Endothelial cell of umbilical vein (primary cell): ENCODE data around the gene C9orf153. TPM values are rescaled to one million over a fixed set of nuclear protein-coding genes. Genes with fewer than 3 reads are reported as not detected.

Source experiments
- BruUV-seq: library from RNA; stranded (reverse); fragments of 400-500 nt; replicated peaks from 2 replicates; lab custom pipeline; 2021; lab: Mats Ljungman, UMichigan
- CTCF ChIA-PET: fragments of 300-600, 350-600 bp; sonication (Branson Sonifier 250); formaldehyde crosslinking; loops from one replicate; lab custom pipeline; 2021; ENCODE audit warnings: antibody characterized with exemption, inconsistent platforms; lab: Charles Lee
- POLR2A ChIA-PET: fragments of 300-600, 350-600 bp; sonication (Branson Sonifier 250); formaldehyde crosslinking; loops from one replicate; lab custom pipeline; 2021; ENCODE audit warnings: antibody characterized with exemption, inconsistent platforms; lab: Charles Lee
- DNase-seq: peaks from one replicate; pipeline ENCODE4 v3.0.0-alpha.2; 2011; ENCODE audit warnings: low read depth, low spot score
- FAIRE-seq: peaks from 2 replicates; lab custom pipeline; 2011; peaks lifted over from hg19 to GRCh38; lab: Jason Lieb, UNC
- H2AFZ ChIP-seq: 2 replicates; pipeline ENCODE4 v1.6.0; 2012; ENCODE audit warnings: low read depth, low read length, control low read depth, inconsistent platforms
- H3K27ac ChIP-seq: 2 replicates; pipeline ENCODE4 v1.5.1; 2011; ENCODE audit warnings: low read depth, mild to moderate bottlenecking, control low read depth, low read length, moderate library complexity; ENCODE audit not compliant: insufficient read depth
- H3K27me3 ChIP-seq, 2 experiments: 2 replicates each; pipeline versions ENCODE4 v1.6.0 to v1.6.1; 2011; ENCODE audit warnings: low read length in 2 of 2, mixed read lengths in 1 of 2; ENCODE audit not compliant: control insufficient read depth in 2 of 2, insufficient read depth in 2 of 2
- H3K36me3 ChIP-seq, 2 experiments: 2 replicates in 1 of 2; 3 replicates in 1 of 2; pipeline ENCODE4 v1.5.1; 2011; ENCODE audit warnings: low read length in 2 of 2, mild to moderate bottlenecking in 1 of 2, moderate library complexity in 1 of 2; ENCODE audit not compliant: control insufficient read depth in 2 of 2, insufficient read depth in 2 of 2; ENCODE audit errors: extremely low read depth in 1 of 2
- H3K4me1 ChIP-seq: 3 replicates; pipeline ENCODE4 v1.5.1; 2011; ENCODE audit warnings: mild to moderate bottlenecking, low read length; ENCODE audit not compliant: control insufficient read depth, insufficient read depth; ENCODE audit errors: extremely low read depth
- H3K4me2 ChIP-seq: 2 replicates; pipeline ENCODE4 v1.6.1; 2011; ENCODE audit warnings: low read length, control low read depth, mixed read lengths; ENCODE audit not compliant: insufficient read depth
- H3K4me3 ChIP-seq, 3 experiments: fragments of 200-600 bp in 1 of 3; sonication (generic), shearing (Covaris generic) in 1 of 3; replicated peaks in 1 of 3; 2 replicates each; pipeline ENCODE4 v1.5.1; 2011 to 2016; ENCODE audit warnings: control low read depth in 3 of 3, low read length in 3 of 3, mild to moderate bottlenecking in 2 of 3, inconsistent platforms in 1 of 3, low read depth in 1 of 3, moderate library complexity in 1 of 3; ENCODE audit not compliant: insufficient read depth in 1 of 3
- H3K79me2 ChIP-seq: 2 replicates; pipeline ENCODE4 v1.6.0; 2012; ENCODE audit warnings: low read length, inconsistent platforms; ENCODE audit not compliant: control insufficient read depth, insufficient read depth
- H3K9ac ChIP-seq: replicated peaks from 2 replicates; pipeline ENCODE3; 2011; ENCODE audit warnings: low read length, control low read depth; ENCODE audit not compliant: insufficient read depth; ENCODE audit errors: extremely low read depth
- H3K9me1 ChIP-seq: replicated peaks from 3 replicates; pipeline ENCODE4 v1.6.0; 2011; ENCODE audit warnings: mild to moderate bottlenecking, low read length; ENCODE audit not compliant: control insufficient read depth, insufficient read depth; ENCODE audit errors: extremely low read depth
- H3K9me3 ChIP-seq: replicated peaks from 2 replicates; pipeline ENCODE4 v1.5.1; 2012; ENCODE audit warnings: low read length, inconsistent platforms; ENCODE audit not compliant: control insufficient read depth, insufficient read depth
- H4K20me1 ChIP-seq: replicated peaks from 2 replicates; pipeline ENCODE3; 2011; ENCODE audit warnings: mild to moderate bottlenecking, low read length; ENCODE audit not compliant: control insufficient read depth, insufficient read depth; ENCODE audit errors: extremely low read depth
- EZH2 ChIP-seq: IDR thresholded peaks from 2 replicates; pipeline ENCODE4 v1.6.1; 2012; ENCODE audit warnings: borderline replicate concordance, low read depth, mild to moderate bottlenecking, moderate library complexity, low read length, inconsistent platforms; ENCODE audit not compliant: severe bottlenecking
- FOS ChIP-seq: IDR thresholded peaks from 2 replicates; pipeline ENCODE4 v1.6.1; 2011; ENCODE audit warnings: mild to moderate bottlenecking, low read length, moderate library complexity, borderline replicate concordance; ENCODE audit not compliant: insufficient read depth
- GATA2 ChIP-seq: IDR thresholded peaks from 2 replicates; pipeline ENCODE4 v1.7.0; 2011; ENCODE audit warnings: low read depth, mild to moderate bottlenecking, moderate library complexity, mixed read lengths, low read length; ENCODE audit not compliant: insufficient read length, insufficient read depth
- JUN ChIP-seq: IDR thresholded peaks from 2 replicates; pipeline ENCODE4 v1.6.1; 2011; ENCODE audit warnings: borderline replicate concordance, low read depth; ENCODE audit not compliant: insufficient read length, insufficient read depth
- MYC ChIP-seq: IDR thresholded peaks from one replicate; pipeline ENCODE4 v1.6.1; 2011; ENCODE audit warnings: mild to moderate bottlenecking, low read depth, low read length
- POLR2A ChIP-seq: IDR thresholded peaks from 2 replicates; pipeline ENCODE4 v1.6.1; 2012; ENCODE audit warnings: low read depth, mild to moderate bottlenecking, control low read depth, low read length
- POLR2AphosphoS5 ChIP-seq: IDR thresholded peaks from 2 replicates; pipeline ENCODE4 v1.6.1; 2012; ENCODE audit warnings: low read depth, mild to moderate bottlenecking, control low read depth, low read length, moderate library complexity; ENCODE audit not compliant: insufficient read depth
- dilution Hi-C: fragments of 300-500 bp; cut with MboI; formaldehyde crosslinking; loops from one replicate; pipeline ENCODE4 v1.15.0; 2019; ENCODE audit warnings: low sequenced_read_pairs; ENCODE audit not compliant: extremely low pct_ligation_motif_present
- intact Hi-C: fragments of 100-400 bp; cut with micrococcal nuclease; formaldehyde crosslinking; loops from one replicate; pipeline ENCODE4 v1.10.0; 2022
- polyA plus RNA-seq, 4 experiments: library from polyadenylated mRNA; depleted of rRNA in 3 of 4; stranded (reverse) in 3 of 4; unstranded in 1 of 4; fragments of >200 nt; gene quantifications; 2 replicates each; pipeline versions ENCODE4 v1.2.1 to v1.2.3, GENCODE V29; 2011 to 2012; ENCODE audit warnings: missing spikeins in 1 of 4
- total RNA-seq: library from RNA; stranded (reverse); gene quantifications from 2 replicates; pipeline ENCODE4 v1.2.3, GENCODE V29; 2021
- TF ChIP-seq, protein P1 (sequence below): IDR thresholded peaks from 2 replicates; pipeline ENCODE4 v1.6.1; 2011; ENCODE audit not compliant: insufficient read depth, insufficient read length
- TF ChIP-seq, protein P2 (sequence below), 2 donors: IDR thresholded peaks; 1 replicate in 1 of 2; 2 replicates in 1 of 2; pipeline ENCODE4 v1.5.1; 2011; ENCODE audit warnings: low read length in 2 of 2, mild to moderate bottlenecking in 2 of 2, moderate library complexity in 2 of 2, control low read depth in 1 of 2, inconsistent platforms in 1 of 2, low read depth in 1 of 2; ENCODE audit not compliant: insufficient read depth in 1 of 2; ENCODE audit errors: extremely low read depth in 1 of 2

C9orf153 gene
- total and polyA plus RNA-seq, 2 donors (not counting 3 experiments of a cell fraction or from before 2014, with no cell fraction given): 0.66 TPM; not detected in 1

DNA sequence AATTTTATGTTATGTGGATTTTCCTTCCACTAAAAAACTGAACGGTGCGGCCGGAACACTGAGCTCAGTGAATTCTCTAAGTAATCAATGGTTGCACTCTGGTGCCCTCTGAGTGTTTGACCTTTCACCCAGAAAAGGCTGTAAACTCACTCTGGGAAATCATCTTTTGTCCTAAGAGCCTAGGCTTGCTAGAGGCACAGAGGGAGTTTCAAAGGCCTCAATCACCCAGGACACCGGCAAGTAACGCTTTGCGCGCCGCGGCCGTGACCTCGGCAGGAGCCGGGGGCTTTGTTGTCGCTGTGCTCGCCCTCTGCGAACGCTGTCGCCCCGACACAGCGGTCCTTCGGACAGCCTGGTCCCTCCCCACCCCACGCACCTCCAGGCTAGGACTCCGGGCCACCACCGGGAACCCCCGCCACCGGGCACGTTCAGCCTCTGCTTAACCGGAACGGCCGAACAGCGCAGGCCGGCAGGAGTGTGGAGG, 22.2 kb upstream of the C9orf153 start:
- H2AFZ ChIP-seq: peak overlapping the region; percentile 78
- dilution Hi-C loops (no loop called here), intact Hi-C loops (loop anchor here (1.0 to 5.0 kb wide), 4 partner anchors 73 to 666 kb away; partner anchors contain the start of genes GAS1, NAA35 and TUT7)
- peaks cover 39% of the 10 kb centered on the region for H3K79me2 ChIP-seq
- H3K27me3 ChIP-seq: no peaks in the 10 kb centered on the region
- no peak for FAIRE-seq
- TF ChIP-seq, protein P1, sequence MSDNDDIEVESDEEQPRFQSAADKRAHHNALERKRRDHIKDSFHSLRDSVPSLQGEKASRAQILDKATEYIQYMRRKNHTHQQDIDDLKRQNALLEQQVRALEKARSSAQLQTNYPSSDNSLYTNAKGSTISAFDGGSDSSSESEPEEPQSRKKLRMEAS: no peak
- TF ChIP-seq, protein P2, sequence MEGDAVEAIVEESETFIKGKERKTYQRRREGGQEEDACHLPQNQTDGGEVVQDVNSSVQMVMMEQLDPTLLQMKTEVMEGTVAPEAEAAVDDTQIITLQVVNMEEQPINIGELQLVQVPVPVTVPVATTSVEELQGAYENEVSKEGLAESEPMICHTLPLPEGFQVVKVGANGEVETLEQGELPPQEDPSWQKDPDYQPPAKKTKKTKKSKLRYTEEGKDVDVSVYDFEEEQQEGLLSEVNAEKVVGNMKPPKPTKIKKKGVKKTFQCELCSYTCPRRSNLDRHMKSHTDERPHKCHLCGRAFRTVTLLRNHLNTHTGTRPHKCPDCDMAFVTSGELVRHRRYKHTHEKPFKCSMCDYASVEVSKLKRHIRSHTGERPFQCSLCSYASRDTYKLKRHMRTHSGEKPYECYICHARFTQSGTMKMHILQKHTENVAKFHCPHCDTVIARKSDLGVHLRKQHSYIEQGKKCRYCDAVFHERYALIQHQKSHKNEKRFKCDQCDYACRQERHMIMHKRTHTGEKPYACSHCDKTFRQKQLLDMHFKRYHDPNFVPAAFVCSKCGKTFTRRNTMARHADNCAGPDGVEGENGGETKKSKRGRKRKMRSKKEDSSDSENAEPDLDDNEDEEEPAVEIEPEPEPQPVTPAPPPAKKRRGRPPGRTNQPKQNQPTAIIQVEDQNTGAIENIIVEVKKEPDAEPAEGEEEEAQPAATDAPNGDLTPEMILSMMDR (IDR thresholded peaks at IDR 0.05; ENCODE audit: extremely low read depth in 1 of 2, insufficient read depth in 1 of 2, low read depth in 1 of 2, low read length in 2 of 2): no peak
- no peak for TF ChIP-seq POLR2AphosphoS5
- no peak for TF ChIP-seq EZH2
- no peak for TF ChIP-seq GATA2
- no peak for TF ChIP-seq MYC
- TF ChIP-seq JUN: no peak
- TF ChIP-seq FOS: no peak
- no peak for TF ChIP-seq POLR2A
- no peaks in the 10 kb centered on the region for H4K20me1 ChIP-seq
- peak overlapping the region; percentile 47 to 84 (median 76) for H3K4me3 ChIP-seq
- POLR2A ChIA-PET: no interaction called here
- H3K9ac ChIP-seq: peak overlapping the region; percentile 77
- no TSS peak for BruUV-seq
- H3K9me3 ChIP-seq: no peaks in the 10 kb centered on the region
- H3K4me2 ChIP-seq: peak overlapping the region; percentile 86
- peaks cover 11% of the 10 kb centered on the region for H3K4me1 ChIP-seq
- CTCF ChIA-PET: interaction anchor here (1.0 kb wide), 1 partner anchor 79 kb away, joined by 4 read pairs; no protein-coding TSS in a partner anchor
- H3K27ac ChIP-seq: peak overlapping the region; percentile 88
- H3K36me3 ChIP-seq: no peaks in the 10 kb centered on the region
- no peaks in the 10 kb centered on the region for H3K9me1 ChIP-seq
- no peak for DNase-seq
